ENCODE measurements around the gene GPAM.
"Not testable (repeated sequence)": the region's sequence is repeated elsewhere in the genome, so short reads cannot be mapped to it uniquely, and the experiment has no call there.

GPAM gene

GRCh38 chr10:112215342-112215774, 31.8 kb upstream of the GPAM start:
- DNase-seq (ENCODE audit: low spot score) = no peak

GRCh38 chr10:112214298-112214926, 30.8 kb upstream of the GPAM start:
- DNase-seq (ENCODE audit: low spot score) = no peak

- no peak for DNase-seq (ENCODE audit: low spot score)
Measured at GRCh38 chr10:112213836-112214235, 30.3 kb upstream of the GPAM start.

GRCh38 chr10:112213098-112213823, 29.7 kb upstream of the GPAM start:
- no peak for DNase-seq (ENCODE audit: low spot score)

- DNase-seq (ENCODE audit: low spot score) = no peak
Measured at GRCh38 chr10:112210666-112211065, 27.1 kb upstream of the GPAM start.

- DNase-seq (ENCODE audit: low spot score) = no peak
Measured at GRCh38 chr10:112209684-112210131, 26.1 kb upstream of the GPAM start.

GRCh38 chr10:112208997-112209396, 25.4 kb upstream of the GPAM start:
- no peak for DNase-seq (ENCODE audit: low spot score)

GRCh38 chr10:112208292-112208691, 24.7 kb upstream of the GPAM start:
- no peak for DNase-seq (ENCODE audit: low spot score)

GRCh38 chr10:112203328-112204076, 19.9 kb upstream of the GPAM start:
- no peak for DNase-seq (ENCODE audit: low spot score)

- no peak for DNase-seq (ENCODE audit: low spot score)
Measured at GRCh38 chr10:112202561-112203241, 19.1 kb upstream of the GPAM start.

GRCh38 chr10:112202076-112202475, 18.5 kb upstream of the GPAM start:
- no peak for DNase-seq (ENCODE audit: low spot score)

- DNase-seq (ENCODE audit: low spot score) = no peak
Measured at GRCh38 chr10:112201334-112201733, 17.8 kb upstream of the GPAM start.

GRCh38 chr10:112200259-112200658, 16.7 kb upstream of the GPAM start:
- not testable (repeated sequence) for DNase-seq (ENCODE audit: low spot score)

- not testable (repeated sequence) for DNase-seq (ENCODE audit: low spot score)
Measured at GRCh38 chr10:112197662-112198061, 14.1 kb upstream of the GPAM start.

- no peak for DNase-seq (ENCODE audit: low spot score)
Measured at GRCh38 chr10:112195224-112195623, 11.7 kb upstream of the GPAM start.

- DNase-seq (ENCODE audit: low spot score) = no peak
Measured at GRCh38 chr10:112191791-112192190, 8.2 kb upstream of the GPAM start.

GRCh38 chr10:112191041-112191590, 7.6 kb upstream of the GPAM start:
- DNase-seq (ENCODE audit: low spot score) = no peak

- no peak for DNase-seq (ENCODE audit: low spot score)
Measured at GRCh38 chr10:112189465-112189864, 5.9 kb upstream of the GPAM start.

- DNase-seq (ENCODE audit: low spot score) = no peak
Measured at GRCh38 chr10:112187527-112187926, 4.0 kb upstream of the GPAM start.

GRCh38 chr10:112185959-112186358, 2.4 kb upstream of the GPAM start:
- no peak for DNase-seq (ENCODE audit: low spot score)

GRCh38 chr10:112184379-112184778, 814 bp upstream of the GPAM start:
- DNase-seq (ENCODE audit: low spot score) = no peak

- DNase-seq (ENCODE audit: low spot score) = no peak
Measured at GRCh38 chr10:112184052-112184371, 447 bp upstream of the GPAM start.

Data from iPS-NIHi11 (cell line).